H1 (cell line): ENCODE results near the gene ID2.

ENCODE experiments used
- EZH2 ChIP-seq: fragments of 200-600 bp; sonication (generic); IDR thresholded peaks from 2 replicates; pipeline ENCODE4 v1.7.1; 2012; ENCODE audit warnings: low read depth, mild to moderate bottlenecking, moderate library complexity, low read length, inconsistent platforms; ENCODE audit not compliant: severe bottlenecking
- POLR2AphosphoS5 ChIP-seq: IDR thresholded peaks from 2 replicates; pipeline ENCODE4 v1.6.1; 2011; ENCODE audit warnings: low read depth, low read length
- SIRT6 ChIP-seq: IDR thresholded peaks from one replicate; pipeline ENCODE4 v1.7.1; 2012; ENCODE audit warnings: low read length, inconsistent platforms

- TF ChIP-seq EZH2 (no peak), SIRT6 (no peak), POLR2AphosphoS5 (peak; percentile 3; the same call in 1 of the 2 replicates)
Observed at GRCh38 chr2:8684540-8684877, 2.7 kb downstream of the ID2 start.
